Kidney epithelial cell (primary cell): ENCODE data around the gene SCAF1. TPM values are rescaled to one million over a fixed set of nuclear protein-coding genes. Genes with fewer than 3 reads are reported as not detected.

Experiments
- DNase-seq: peaks from one replicate; pipeline ENCODE4 v3.0.0-alpha.2; 2010; ENCODE audit warnings: low read depth
- H3K27me3 ChIP-seq: 2 replicates; pipeline ENCODE4 v1.6.0; 2011; ENCODE audit warnings: low read length; ENCODE audit not compliant: control insufficient read depth, insufficient read depth
- H3K36me3 ChIP-seq: 2 replicates; pipeline ENCODE4 v1.5.1; 2011; ENCODE audit warnings: low read length; ENCODE audit not compliant: control insufficient read depth, insufficient read depth
- H3K4me3 ChIP-seq: 2 replicates; pipeline ENCODE4 v1.5.1; 2011; ENCODE audit warnings: low read depth, mild to moderate bottlenecking, control low read depth, low read length
- total RNA-seq: library from RNA; depleted of rRNA; stranded (reverse); fragments of >200 nt; gene quantifications from 2 replicates; pipeline ENCODE4 v1.2.3, GENCODE V29; 2015
- TF ChIP-seq, protein P1 (sequence below): IDR thresholded peaks from 2 replicates; pipeline ENCODE4 v1.5.1; 2011; ENCODE audit warnings: mild to moderate bottlenecking, moderate library complexity, low read length, control low read depth, inconsistent platforms; ENCODE audit not compliant: insufficient read depth, poor library complexity, severe bottlenecking

Gene SCAF1
- total RNA-seq, 1 donor from 2014 or later, result 38.9 TPM

- Histone ChIP-seq H3K36me3 (peaks cover 2% of the 10 kb centered on the region), H3K27me3 (peaks cover 4% of the 10 kb centered on the region), H3K4me3 (peak overlapping the region; percentile 49)
- no peak for DNase-seq
- TF ChIP-seq, protein P1, sequence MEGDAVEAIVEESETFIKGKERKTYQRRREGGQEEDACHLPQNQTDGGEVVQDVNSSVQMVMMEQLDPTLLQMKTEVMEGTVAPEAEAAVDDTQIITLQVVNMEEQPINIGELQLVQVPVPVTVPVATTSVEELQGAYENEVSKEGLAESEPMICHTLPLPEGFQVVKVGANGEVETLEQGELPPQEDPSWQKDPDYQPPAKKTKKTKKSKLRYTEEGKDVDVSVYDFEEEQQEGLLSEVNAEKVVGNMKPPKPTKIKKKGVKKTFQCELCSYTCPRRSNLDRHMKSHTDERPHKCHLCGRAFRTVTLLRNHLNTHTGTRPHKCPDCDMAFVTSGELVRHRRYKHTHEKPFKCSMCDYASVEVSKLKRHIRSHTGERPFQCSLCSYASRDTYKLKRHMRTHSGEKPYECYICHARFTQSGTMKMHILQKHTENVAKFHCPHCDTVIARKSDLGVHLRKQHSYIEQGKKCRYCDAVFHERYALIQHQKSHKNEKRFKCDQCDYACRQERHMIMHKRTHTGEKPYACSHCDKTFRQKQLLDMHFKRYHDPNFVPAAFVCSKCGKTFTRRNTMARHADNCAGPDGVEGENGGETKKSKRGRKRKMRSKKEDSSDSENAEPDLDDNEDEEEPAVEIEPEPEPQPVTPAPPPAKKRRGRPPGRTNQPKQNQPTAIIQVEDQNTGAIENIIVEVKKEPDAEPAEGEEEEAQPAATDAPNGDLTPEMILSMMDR, result no peak
These were observed 50.1 kb downstream of the SCAF1 start for GRCh38 chr19:49692147-49692506.

GRCh38 chr19:49696115-49696514 lies 54.1 kb downstream of the SCAF1 start:
- Histone ChIP-seq H3K4me3 (no peak overlapping the region), H3K36me3 (no peaks in the 10 kb centered on the region), H3K27me3 (peaks cover 6% of the 10 kb centered on the region)
- no peak for DNase-seq
- TF ChIP-seq, protein P1, result no peak

DNA sequence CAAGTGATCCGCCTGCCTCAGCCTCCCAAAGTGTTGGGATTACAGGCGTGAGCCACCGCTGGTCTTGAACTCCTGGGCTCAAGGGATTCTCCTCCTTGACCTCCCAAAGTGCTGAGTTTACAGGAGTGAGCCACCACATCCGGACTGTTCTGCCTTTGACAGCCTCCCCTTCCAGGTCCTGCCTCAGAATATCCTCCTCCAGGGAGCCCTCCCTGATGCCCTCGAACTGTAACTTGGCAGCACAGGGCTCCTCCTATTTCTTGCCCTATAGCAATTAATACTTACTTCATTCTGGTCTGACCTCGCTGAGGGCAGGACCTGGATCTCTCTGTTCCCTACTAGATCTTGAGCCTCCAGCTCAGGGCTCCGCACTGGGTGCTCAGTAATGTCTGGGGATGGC lies 54.9 kb downstream of the SCAF1 start:
- TF ChIP-seq, protein P1, result no peak
- H3K36me3 ChIP-seq, result no peaks in the 10 kb centered on the region
- no peak for DNase-seq
- no peak overlapping the region for H3K4me3 ChIP-seq
- H3K27me3 ChIP-seq, result peaks cover 10% of the 10 kb centered on the region

DNA sequence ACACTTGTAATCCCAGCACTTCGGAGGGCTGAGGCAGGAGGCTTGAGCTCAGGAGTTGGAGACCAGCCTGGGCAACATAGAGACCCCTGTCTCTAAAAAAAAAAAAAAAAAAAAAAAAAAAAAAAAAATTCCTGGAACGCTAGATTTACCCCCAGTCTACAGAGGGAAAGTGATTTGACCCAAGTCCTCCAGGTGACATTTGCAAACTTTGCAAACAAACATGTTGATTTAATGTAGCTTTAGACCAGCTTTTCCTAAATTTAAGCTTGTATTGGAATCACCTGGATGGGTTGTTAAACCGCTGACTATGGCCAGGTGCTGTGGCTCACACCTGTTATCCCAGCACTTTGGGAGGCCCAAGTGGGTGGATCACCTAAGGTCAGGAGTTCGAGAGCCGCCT lies 57.4 kb downstream of the SCAF1 start:
- DNase-seq, result no peak
- TF ChIP-seq, protein P1, result no peak
- no peak overlapping the region for H3K4me3 ChIP-seq
- peaks cover 10% of the 10 kb centered on the region for H3K27me3 ChIP-seq
- H3K36me3 ChIP-seq, result no peaks in the 10 kb centered on the region

- Histone ChIP-seq H3K27me3 (peaks cover 10% of the 10 kb centered on the region), H3K4me3 (no peak overlapping the region), H3K36me3 (no peaks in the 10 kb centered on the region)
- no peak for DNase-seq
- TF ChIP-seq, protein P1, result no peak
These were observed 58.6 kb downstream of the SCAF1 start for GRCh38 chr19:49700563-49700962.

DNA sequence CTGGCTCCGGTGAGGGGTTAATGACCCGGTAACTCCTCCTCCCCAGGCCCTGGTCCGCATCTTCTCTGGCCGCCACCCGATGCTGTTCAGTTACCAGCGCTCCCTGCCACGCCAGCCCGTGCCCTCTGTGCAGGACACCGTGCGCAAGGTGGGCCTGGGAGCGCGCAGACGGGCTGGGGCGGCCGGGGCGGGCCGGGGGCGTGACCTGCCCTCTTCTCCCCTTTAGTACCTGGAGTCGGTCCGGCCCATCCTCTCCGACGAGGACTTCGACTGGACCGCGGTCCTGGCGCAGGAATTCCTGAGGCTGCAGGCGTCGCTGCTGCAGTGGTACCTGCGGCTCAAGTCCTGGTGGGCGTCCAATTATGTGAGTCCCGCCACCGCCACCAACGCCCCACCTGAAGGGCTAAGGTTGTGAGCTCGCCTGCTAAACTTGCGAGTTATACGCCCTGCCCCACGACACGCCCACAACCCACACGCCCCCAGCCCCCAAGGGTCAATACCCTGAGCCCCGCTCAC lies 59.3 kb downstream of the SCAF1 start:
- Histone ChIP-seq H3K4me3 (no peak overlapping the region), H3K27me3 (peaks cover 10% of the 10 kb centered on the region), H3K36me3 (no peaks in the 10 kb centered on the region)
- DNase-seq, result no peak
- TF ChIP-seq, protein P1, result no peak
